Loucy (cell line): Measurements from ENCODE around the gene NCAPD3.
A peak's percentile ranks its signal among the peaks of the same experiment; 100 is the strongest.

Experiments used
- H2AFZ ChIP-seq: fragments of 200-600 bp; sonication (generic); 2 replicates; pipeline ENCODE4 v1.6.0; 2016; ENCODE audit warnings: antibody characterized with exemption, mild to moderate bottlenecking, low read length, moderate library complexity
- H3F3A ChIP-seq: fragments of 200-600 bp; 2 replicates; pipeline ENCODE4 v1.6.0; 2016; ENCODE audit warnings: antibody characterized with exemption, low read depth, mild to moderate bottlenecking
- H3K27me3 ChIP-seq: fragments of 200-600 bp; sonication (generic); 2 replicates; pipeline ENCODE4 v1.6.1; 2014; ENCODE audit warnings: low read length, mild to moderate bottlenecking; ENCODE audit not compliant: insufficient read depth, poor library complexity, severe bottlenecking
- H3K36me3 ChIP-seq: fragments of 200-600 bp; sonication (generic); 2 replicates; pipeline ENCODE4 v1.6.1; 2016; ENCODE audit warnings: low read length; ENCODE audit not compliant: insufficient read depth
- H3K4me1 ChIP-seq: fragments of 200-600 bp; sonication (generic); 2 replicates; pipeline ENCODE4 v1.5.1; 2014; ENCODE audit warnings: low read length, mild to moderate bottlenecking; ENCODE audit not compliant: insufficient read depth, poor library complexity, severe bottlenecking
- H3K4me2 ChIP-seq: fragments of 200-600 bp; sonication (generic); 2 replicates; pipeline ENCODE4 v1.6.0; 2014; ENCODE audit warnings: antibody characterized with exemption, low read length, low read depth, mild to moderate bottlenecking; ENCODE audit not compliant: poor library complexity, severe bottlenecking
- H3K4me3 ChIP-seq: fragments of 200-600 bp; sonication (generic); 2 replicates; pipeline ENCODE4 v1.5.1; 2014; ENCODE audit warnings: low read length, mild to moderate bottlenecking, mixed read lengths; ENCODE audit not compliant: poor library complexity, severe bottlenecking
- H3K79me2 ChIP-seq: fragments of 200-600 bp; sonication (generic); 2 replicates; pipeline ENCODE4 v1.6.1; 2014; ENCODE audit warnings: low read length; ENCODE audit not compliant: insufficient read depth
- H3K9ac ChIP-seq: fragments of 200-600 bp; sonication (generic); 2 replicates; pipeline ENCODE4 v1.6.0; 2014; ENCODE audit warnings: mild to moderate bottlenecking, low read depth, low read length, moderate library complexity; ENCODE audit not compliant: poor library complexity, severe bottlenecking
- H3K9me2 ChIP-seq: fragments of 200-600 bp; sonication (generic); replicated peaks from 2 replicates; pipeline ENCODE4 v1.6.1; 2016; ENCODE audit warnings: low read depth, low read length, mixed read lengths
- H3K9me3 ChIP-seq: fragments of 200-600 bp; sonication (generic); 2 replicates; pipeline ENCODE4 v1.6.1; 2014; ENCODE audit warnings: mild to moderate bottlenecking, antibody characterized with exemption, low read length, low read depth; ENCODE audit not compliant: insufficient read depth
- H4K20me1 ChIP-seq: fragments of 200-600 bp; sonication (generic); 2 replicates; pipeline ENCODE4 v1.6.0; 2014; ENCODE audit warnings: antibody characterized with exemption, low read length, mild to moderate bottlenecking; ENCODE audit not compliant: insufficient read depth, poor library complexity, severe bottlenecking
- CTCF ChIP-seq: fragments of 200-600 bp; sonication (generic); conservative IDR thresholded peaks from 2 replicates; pipeline ENCODE4 v1.5.1; 2014; ENCODE audit warnings: mild to moderate bottlenecking, antibody characterized with exemption, low read length
- EZH2phosphoT487 ChIP-seq: fragments of 200-600 bp; IDR thresholded peaks from 2 replicates; pipeline ENCODE4 v1.6.1; 2018; ENCODE audit warnings: antibody characterized with exemption, mild to moderate bottlenecking, moderate library complexity, borderline replicate concordance

Gene NCAPD3

GRCh38 chr11:134140961-134141490, 82.7 kb downstream of the NCAPD3 start:
- H3K4me2 ChIP-seq, result no peak overlapping the region
- TF ChIP-seq CTCF (no peak), EZH2phosphoT487 (no peak)
- H3K4me3 ChIP-seq, result no peak overlapping the region
- H3K9me2 ChIP-seq, result no peaks in the 10 kb centered on the region
- no peak overlapping the region for H2AFZ ChIP-seq
- no peaks in the 10 kb centered on the region for H3K79me2 ChIP-seq
- H3K9me3 ChIP-seq, result no peaks in the 10 kb centered on the region; the same call in 1 of the 2 replicates
- H3F3A ChIP-seq, result no peaks in the 10 kb centered on the region
- peaks cover 7% of the 10 kb centered on the region; the same call in 1 of the 2 replicates for H3K36me3 ChIP-seq
- no peaks in the 10 kb centered on the region for H3K4me1 ChIP-seq
- no peaks in the 10 kb centered on the region for H4K20me1 ChIP-seq
- H3K9ac ChIP-seq, result no peak overlapping the region
- H3K27me3 ChIP-seq, result no peaks in the 10 kb centered on the region

DNA sequence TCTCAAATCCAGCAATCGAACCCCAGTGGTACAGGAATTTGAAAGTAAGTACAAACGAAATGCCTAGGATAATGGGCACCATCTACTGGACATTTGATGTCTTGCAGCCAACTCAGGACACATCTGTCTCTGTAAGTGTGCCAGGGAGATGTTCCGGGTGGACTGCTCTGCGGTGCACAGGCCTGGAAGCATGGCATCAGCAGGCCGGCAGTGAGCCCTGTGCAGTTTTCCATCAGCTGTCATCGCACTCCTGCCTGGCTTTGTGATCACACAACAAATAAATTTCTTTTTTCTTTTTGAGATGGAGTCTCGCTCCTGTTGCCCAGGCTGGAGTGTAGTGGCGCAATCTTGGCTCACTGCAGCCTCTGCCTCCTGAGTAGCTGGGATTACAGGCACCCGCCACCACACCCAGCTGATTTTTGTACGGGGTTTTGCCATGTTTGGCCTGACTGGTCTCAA, 83.9 kb downstream of the NCAPD3 start:
- Histone ChIP-seq H3K36me3 (0 out of 2 replicates have a peak, but pooled peaks cover 1% of the 10 kb centered on the region), H3K9me3 (no peaks in the 10 kb centered on the region; the same call in 1 of the 2 replicates), H2AFZ (no peak overlapping the region), H3K4me2 (no peak overlapping the region), H3K4me3 (no peak overlapping the region), H4K20me1 (no peaks in the 10 kb centered on the region), H3K4me1 (no peaks in the 10 kb centered on the region), H3K27me3 (no peaks in the 10 kb centered on the region), H3F3A (no peaks in the 10 kb centered on the region), H3K79me2 (no peaks in the 10 kb centered on the region), H3K9ac (no peak overlapping the region), H3K9me2 (no peaks in the 10 kb centered on the region)
- TF ChIP-seq EZH2phosphoT487, result no peak
- peak; percentile 85 for TF ChIP-seq CTCF

DNA sequence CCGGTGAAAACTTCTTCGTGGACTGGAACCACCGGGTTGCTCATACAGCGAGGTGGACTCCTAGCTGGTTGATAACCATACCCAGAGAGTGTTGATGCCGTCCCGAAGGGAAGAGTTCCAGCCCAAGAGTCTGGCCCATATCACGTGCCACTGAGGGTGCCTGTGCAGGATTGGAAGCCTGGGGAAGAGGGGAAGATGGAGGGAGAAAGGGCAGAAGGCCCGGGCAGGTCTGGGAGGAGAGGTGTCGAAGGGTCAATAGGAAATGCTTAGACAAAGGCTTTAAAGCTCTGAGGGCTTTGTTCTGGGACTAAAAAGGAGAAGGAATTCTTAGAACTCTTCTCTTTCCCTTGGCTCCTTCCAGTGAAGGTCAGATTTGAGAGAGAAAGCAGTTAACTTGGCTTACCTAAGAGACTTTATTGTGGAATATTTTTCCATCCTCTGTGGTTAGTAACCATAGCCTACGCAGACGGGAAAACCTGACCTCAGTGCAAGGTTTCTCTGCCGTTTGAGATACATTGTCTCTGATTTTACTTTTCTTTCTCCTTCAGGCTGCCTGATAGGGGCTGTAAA, 84.4 kb downstream of the NCAPD3 start:
- H2AFZ ChIP-seq, result no peak overlapping the region
- TF ChIP-seq CTCF, result no peak
- H3K36me3 ChIP-seq, result no peaks in the 10 kb centered on the region
- no peak overlapping the region for H3K9ac ChIP-seq
- no peaks in the 10 kb centered on the region for H3F3A ChIP-seq
- H3K9me3 ChIP-seq, result peaks cover under 1% of the 10 kb centered on the region; the same call in 1 of the 2 replicates
- no peaks in the 10 kb centered on the region for H3K4me1 ChIP-seq
- H3K4me3 ChIP-seq, result no peak overlapping the region
- H3K79me2 ChIP-seq, result no peaks in the 10 kb centered on the region
- H3K27me3 ChIP-seq, result no peaks in the 10 kb centered on the region
- no peaks in the 10 kb centered on the region for H4K20me1 ChIP-seq
- H3K9me2 ChIP-seq, result no peaks in the 10 kb centered on the region
- H3K4me2 ChIP-seq, result no peak overlapping the region
